ENCODE results near the gene TMEM40. TPM values are rescaled to one million over a fixed set of nuclear protein-coding genes. Genes with fewer than 3 reads are reported as not detected.

TMEM40 gene
- 1 to 10 TPM in 1 of 3 donors, under 1 TPM in 1, not detected in 1; 0.33 to 1.8 TPM for total RNA-seq

- Histone ChIP-seq H3K27me3 (no peaks in the 10 kb centered on the region), H3K27ac (peak within 1 kb of the TSS; percentile 86 to 91), H3K4me1 (no peaks in the 10 kb centered on the region), H3K4me3 (peak within 1 kb of the TSS in 1 of 3 donors; percentile 38), H3K36me3 (no peaks in the 10 kb centered on the region), H3K9me3 (no peaks in the 10 kb centered on the region)
- intact Hi-C loops (cut with DNase I; ENCODE audit: low total_unique reads), result no loop called here
- DNase-seq (ENCODE audit: low spot score in 2 of 2), result peak in 1 of 2 donors; percentile 87
- TF ChIP-seq CTCF (IDR thresholded peaks at IDR 0.05) (no peak), POLR2AphosphoS5 (IDR thresholded peaks at IDR 0.05) (peak in 2 of 3 donors; percentile 28 to 32)
Observed at GRCh38 chr3:12759097-12759679, at the start of gene TMEM40. TSS of gene TMEM40 (minus strand) at chr3:12759259. CDS start at chr3:12749832, 9,427 bp downstream.

GRCh38 chr3:12808587-12808986 is 49.5 kb upstream of the TMEM40 start:
- Histone ChIP-seq H3K9me3 (no peaks in the 10 kb centered on the region), H3K27me3 (no peaks in the 10 kb centered on the region), H3K27ac (no peak overlapping the region), H3K4me1 (no peaks in the 10 kb centered on the region), H3K4me3 (no peak overlapping the region), H3K36me3 (no peaks in the 10 kb centered on the region)
- TF ChIP-seq CTCF (IDR thresholded peaks at IDR 0.05) (no peak), POLR2AphosphoS5 (IDR thresholded peaks at IDR 0.05) (no peak)
- intact Hi-C loops (cut with DNase I; ENCODE audit: low total_unique reads), result loop anchor here (5.0 kb wide), 1 partner anchor 364 kb away; no protein-coding TSS in a partner anchor
- DNase-seq (ENCODE audit: low spot score in 2 of 2), result no peak

GRCh38 chr3:12807601-12808359 is 48.7 kb upstream of the TMEM40 start:
- Histone ChIP-seq H3K36me3 (no peaks in the 10 kb centered on the region), H3K4me1 (no peaks in the 10 kb centered on the region), H3K4me3 (no peak overlapping the region), H3K27ac (no peak overlapping the region), H3K27me3 (no peaks in the 10 kb centered on the region), H3K9me3 (no peaks in the 10 kb centered on the region)
- no peak for TF ChIP-seq POLR2A (IDR thresholded peaks at IDR 0.05)
- TF ChIP-seq CTCF (IDR thresholded peaks at IDR 0.05), result no peak
- TF ChIP-seq POLR2AphosphoS5 (IDR thresholded peaks at IDR 0.05), result no peak
- no peak for DNase-seq (ENCODE audit: low spot score in 2 of 2)
- intact Hi-C loops (cut with DNase I; ENCODE audit: low total_unique reads), result loop anchor here (5.0 kb wide), 1 partner anchor 365 kb away; no protein-coding TSS in a partner anchor

- Histone ChIP-seq H3K4me3 (no peak overlapping the region), H3K9me3 (no peaks in the 10 kb centered on the region), H3K36me3 (no peaks in the 10 kb centered on the region), H3K27ac (no peak overlapping the region), H3K27me3 (no peaks in the 10 kb centered on the region), H3K4me1 (no peaks in the 10 kb centered on the region)
- intact Hi-C loops (cut with DNase I; ENCODE audit: low total_unique reads), result loop anchor here (5.0 kb wide), 1 partner anchor 365 kb away; no protein-coding TSS in a partner anchor
- DNase-seq (ENCODE audit: low spot score in 2 of 2), result no peak
- TF ChIP-seq POLR2A (IDR thresholded peaks at IDR 0.05) (no peak), CTCF (IDR thresholded peaks at IDR 0.05) (no peak), POLR2AphosphoS5 (IDR thresholded peaks at IDR 0.05) (no peak)
Observed at GRCh38 chr3:12807066-12807465, 48.0 kb upstream of the TMEM40 start.

GRCh38 chr3:12803371-12803770 is 44.3 kb upstream of the TMEM40 start:
- intact Hi-C loops (cut with DNase I; ENCODE audit: low total_unique reads), result no loop called here
- Histone ChIP-seq H3K9me3 (no peaks in the 10 kb centered on the region), H3K4me1 (no peaks in the 10 kb centered on the region), H3K27me3 (no peaks in the 10 kb centered on the region), H3K27ac (no peak overlapping the region), H3K4me3 (no peak overlapping the region), H3K36me3 (no peaks in the 10 kb centered on the region)
- no peak for DNase-seq (ENCODE audit: low spot score in 2 of 2)
- TF ChIP-seq CTCF (IDR thresholded peaks at IDR 0.05) (no peak), POLR2AphosphoS5 (IDR thresholded peaks at IDR 0.05) (no peak), POLR2A (IDR thresholded peaks at IDR 0.05) (no peak)
